GM19372 (cell line): Measurements from ENCODE around the gene SLC6A6.

ENCODE experiments used
- ATAC-seq: cut with Tn5 transposase; IDR thresholded peaks from one replicate; pipeline ENCODE4 v1.9.1; 2021; ENCODE audit warnings: mild to moderate bottlenecking, low read depth, moderate library complexity; ENCODE audit not compliant: unreplicated experiment

The SLC6A6 gene

GRCh38 chr3:14516738-14517345 lies 114.4 kb downstream of the SLC6A6 start:
- ATAC-seq: no peak

GRCh38 chr3:14517601-14518431 lies 115.4 kb downstream of the SLC6A6 start:
- ATAC-seq: no peak

- no peak for ATAC-seq
Measured at GRCh38 chr3:14518432-14518802, 116.0 kb downstream of the SLC6A6 start.

- ATAC-seq: no peak
Measured at GRCh38 chr3:14518893-14519292, 116.5 kb downstream of the SLC6A6 start.

GRCh38 chr3:14519406-14519805 lies 117.0 kb downstream of the SLC6A6 start:
- no peak for ATAC-seq

GRCh38 chr3:14520149-14520548 lies 117.7 kb downstream of the SLC6A6 start:
- no peak for ATAC-seq

- ATAC-seq: no peak
Measured at GRCh38 chr3:14520967-14521366, 118.6 kb downstream of the SLC6A6 start.

GRCh38 chr3:14521611-14522010 lies 119.2 kb downstream of the SLC6A6 start:
- ATAC-seq: no peak

GRCh38 chr3:14522129-14522691 lies 119.8 kb downstream of the SLC6A6 start:
- no peak for ATAC-seq

GRCh38 chr3:14522768-14523167 lies 120.4 kb downstream of the SLC6A6 start:
- no peak for ATAC-seq

- ATAC-seq: no peak
Measured at GRCh38 chr3:14523792-14524191, 121.4 kb downstream of the SLC6A6 start.

GRCh38 chr3:14524311-14524711 lies 121.9 kb downstream of the SLC6A6 start:
- ATAC-seq: no peak

GRCh38 chr3:14524920-14525660 lies 122.7 kb downstream of the SLC6A6 start:
- no peak for ATAC-seq

- no peak for ATAC-seq
Measured at GRCh38 chr3:14525685-14526631, 123.6 kb downstream of the SLC6A6 start.

GRCh38 chr3:14528081-14528480 lies 125.7 kb downstream of the SLC6A6 start:
- ATAC-seq: no peak

- no peak for ATAC-seq
Measured at GRCh38 chr3:14531856-14532395, 129.5 kb downstream of the SLC6A6 start.

- no peak for ATAC-seq
Measured at GRCh38 chr3:14532691-14533456, 130.5 kb downstream of the SLC6A6 start.

- no peak for ATAC-seq
Measured at GRCh38 chr3:14533457-14533958, 131.1 kb downstream of the SLC6A6 start.
